Tibial nerve (tissue), 3 donors: ENCODE results near the gene WDR27.

Experiments
- CTCF ChIP-seq, 5 experiments: fragments of 200-600 bp in 3 of 5; fragments of 450-650 bp in 2 of 5; sonication (generic) in 3 of 5; IDR thresholded peaks; one replicate each; pipeline ENCODE4 v1.5.1; 2016 to 2019; ENCODE audit warnings: antibody characterized with exemption in 5 of 5, mild to moderate bottlenecking in 3 of 5, moderate library complexity in 2 of 5
- POLR2A ChIP-seq, 2 donors: fragments of 450-650 bp; IDR thresholded peaks; one replicate each; pipeline ENCODE4 v1.6.1; 2017; ENCODE audit warnings: antibody characterized with exemption in 2 of 2, mild to moderate bottlenecking in 2 of 2, moderate library complexity in 2 of 2

DNA sequence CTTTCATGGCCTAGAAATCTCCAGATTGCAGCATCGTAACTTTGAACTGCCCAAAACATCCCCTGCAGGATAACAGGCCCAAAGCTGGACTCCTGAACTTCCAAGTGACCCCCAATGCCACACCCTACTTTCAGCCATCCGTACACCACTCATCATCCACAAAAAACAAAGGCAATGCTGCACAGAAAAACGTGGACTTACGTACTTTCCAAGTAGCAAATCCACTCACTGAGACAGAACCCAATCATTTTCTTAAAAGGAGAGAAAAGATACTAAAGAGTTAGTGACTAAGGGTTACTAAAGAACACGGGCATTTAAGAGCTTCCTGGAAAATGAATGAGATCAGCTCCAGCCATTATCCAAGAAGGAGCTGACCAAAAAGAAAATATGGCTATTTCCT lies 211.0 kb downstream of the WDR27 start:
- TF ChIP-seq CTCF (IDR thresholded peaks at IDR 0.05) = no peak
- no peak for TF ChIP-seq POLR2A (IDR thresholded peaks at IDR 0.05)
